Erythroblast (primary cell): ENCODE results near the gene MUC2.

Experiments
- GATA1 ChIP-seq: IDR thresholded peaks from 2 replicates; pipeline ENCODE4 v1.6.1; 2011; ENCODE audit warnings: low read depth, mild to moderate bottlenecking, control low read depth, low read length, moderate library complexity
- POLR2A ChIP-seq: IDR thresholded peaks from 2 replicates; pipeline ENCODE4 v1.6.1; 2011; ENCODE audit warnings: mild to moderate bottlenecking, low read length

GRCh38 chr11:1051356-1052132, 23.1 kb upstream of the MUC2 start:
- TF ChIP-seq POLR2A: no peak
- TF ChIP-seq GATA1: no peak
